ENCODE data around the gene AP4M1. TPM values are rescaled to one million over a fixed set of nuclear protein-coding genes. Genes with fewer than 3 reads are reported as not detected.

AP4M1 gene
- total RNA-seq, 1 experiment from 2014 or later = 17.9 TPM

- Histone ChIP-seq H3K79me2 (ENCODE audit: low read length) (0 out of 2 replicates have a peak, but pooled peaks cover 5% of the 10 kb centered on the region), H3K4me1 (ENCODE audit: insufficient read depth, low read length) (0 out of 2 replicates have a peak, but pooled peaks cover 4% of the 10 kb centered on the region), H3K4me2 (ENCODE audit: low read length) (peak overlapping the region; percentile 82), H4K20me1 (ENCODE audit: low read length) (no peaks in the 10 kb centered on the region), H3K9me2 (replicated peaks; ENCODE audit: low read length) (no peaks in the 10 kb centered on the region), H3K9ac (ENCODE audit: low read length) (peak overlapping the region; percentile 18; the same call in 1 of the 2 replicates), H3K9me3 (ENCODE audit: low read length) (no peaks in the 10 kb centered on the region), H3K27ac (ENCODE audit: low read length) (no peak overlapping the region), H3K4me3 (ENCODE audit: low read length) (peak overlapping the region; percentile 48; the same call in 1 of the 2 replicates), H3F3A (ENCODE audit: low read length, unreplicated experiment) (no peaks in the 10 kb centered on the region), H2AFZ (ENCODE audit: low read length) (peak overlapping the region; percentile 79), H3K27me3 (ENCODE audit: low read length) (no peaks in the 10 kb centered on the region), H3K36me3 (ENCODE audit: low read depth, low read length) (no peaks in the 10 kb centered on the region)
- DNase-seq (peak; percentile 65), ATAC-seq (no peak)
- POLR2A ChIA-PET (ENCODE audit: unreplicated experiment) = no interaction called here
- TF ChIP-seq EZH2phosphoT487 (IDR thresholded peaks at IDR 0.05; ENCODE audit: borderline replicate concordance, low read length) = no peak
- peak; percentile 71 for TF ChIP-seq CTCF (conservative IDR thresholded peaks at IDR 0.05; ENCODE audit: low read depth, low read length)
- no peak for TF ChIP-seq EZH2 (IDR thresholded peaks at IDR 0.05; ENCODE audit: low read length, unreplicated experiment)
- CTCF ChIA-PET = interaction anchor here (1.0 kb wide), 1 partner anchor 29 kb away, joined by 6 read pairs; no protein-coding TSS in a partner anchor
- BruUV-seq (replicated peaks) = no TSS peak
- intact Hi-C loops (cut with micrococcal nuclease) = loop anchor here (5.0 kb wide), 2 partner anchors 211 to 276 kb away; no protein-coding TSS in a partner anchor
These were observed 29.4 kb downstream of the AP4M1 start for GRCh38 chr7:100130608-100131453.

GRCh38 chr7:100132126-100132525 lies 30.7 kb downstream of the AP4M1 start:
- intact Hi-C loops (cut with micrococcal nuclease) = loop anchor here (2.0 to 5.0 kb wide), 3 partner anchors 83 to 275 kb away; no protein-coding TSS in a partner anchor
- TF ChIP-seq EZH2phosphoT487 (IDR thresholded peaks at IDR 0.05; ENCODE audit: borderline replicate concordance, low read length) (no peak), EZH2 (IDR thresholded peaks at IDR 0.05; ENCODE audit: low read length, unreplicated experiment) (no peak), CTCF (conservative IDR thresholded peaks at IDR 0.05; ENCODE audit: low read depth, low read length) (no peak)
- no peaks in the 10 kb centered on the region for H4K20me1 ChIP-seq (ENCODE audit: low read length)
- no peaks in the 10 kb centered on the region for H3F3A ChIP-seq (ENCODE audit: low read length, unreplicated experiment)
- no peak overlapping the region for H3K9ac ChIP-seq (ENCODE audit: low read length)
- ATAC-seq (no peak), DNase-seq (no peak)
- no peak overlapping the region for H3K27ac ChIP-seq (ENCODE audit: low read length)
- H3K27me3 ChIP-seq (ENCODE audit: low read length) = no peaks in the 10 kb centered on the region
- no peaks in the 10 kb centered on the region for H3K9me2 ChIP-seq (replicated peaks; ENCODE audit: low read length)
- ChIA-PET CTCF (no interaction called here), POLR2A (ENCODE audit: unreplicated experiment) (interaction anchor here (0.5 kb wide), 1 partner anchor 50 kb away, joined by 5 read pairs; no protein-coding TSS in a partner anchor)
- no peak overlapping the region for H2AFZ ChIP-seq (ENCODE audit: low read length)
- H3K4me2 ChIP-seq (ENCODE audit: low read length) = no peak overlapping the region
- H3K4me1 ChIP-seq (ENCODE audit: insufficient read depth, low read length) = 0 out of 2 replicates have a peak, but pooled peaks cover 4% of the 10 kb centered on the region
- no peaks in the 10 kb centered on the region for H3K36me3 ChIP-seq (ENCODE audit: low read depth, low read length)
- BruUV-seq (replicated peaks) = no TSS peak
- no peaks in the 10 kb centered on the region for H3K9me3 ChIP-seq (ENCODE audit: low read length)
- no peak overlapping the region for H3K4me3 ChIP-seq (ENCODE audit: low read length)
- H3K79me2 ChIP-seq (ENCODE audit: low read length) = no peaks in the 10 kb centered on the region

All from PC-3 (cell line).